ENCODE results near the gene AQP10. TPM values are rescaled to one million over a fixed set of nuclear protein-coding genes. Genes with fewer than 3 reads are reported as not detected.

Gene AQP10
- total and polyA plus RNA-seq, 9 of the 15 experiments (the other 6 are each of a cell fraction or from before 2014, with no cell fraction given), result 0.37 to 9.7 (median 1.9) TPM

DNA sequence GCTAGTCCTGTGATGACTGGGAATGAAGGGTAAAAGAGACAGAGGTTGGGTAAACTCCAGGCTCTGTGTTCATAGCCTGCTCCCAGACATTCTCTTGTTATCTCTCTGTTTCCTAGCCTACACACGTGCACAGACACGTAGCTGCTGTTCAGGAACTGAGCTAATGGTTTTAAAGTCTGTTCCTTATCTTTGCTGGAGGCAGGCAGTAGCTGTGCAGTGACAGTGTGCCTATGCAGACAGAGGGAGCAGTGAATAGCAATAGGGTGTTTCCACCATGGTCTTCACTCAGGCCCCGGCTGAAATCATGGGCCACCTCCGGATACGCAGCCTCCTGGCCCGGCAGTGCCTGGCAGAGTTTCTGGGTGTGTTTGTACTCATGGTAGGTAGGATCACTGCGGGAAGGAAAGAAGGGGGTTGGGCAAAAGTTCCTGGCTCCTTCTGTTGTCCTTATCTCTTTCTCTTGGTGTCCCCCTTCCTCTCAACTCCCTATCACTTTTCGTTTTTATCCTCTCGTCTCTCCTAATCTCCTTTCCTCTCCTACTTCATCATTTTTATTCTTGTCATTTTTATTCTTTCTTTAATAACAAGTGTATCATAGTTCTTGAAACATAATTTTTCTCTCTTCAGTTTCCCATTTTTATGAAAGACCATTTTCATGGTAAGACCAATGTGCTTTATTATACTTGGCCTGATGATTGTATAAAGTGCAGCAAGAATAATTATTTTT is at the start of gene AQP10 (continued):
- TF ChIP-seq FOXM1 (IDR thresholded peaks at IDR 0.05; ENCODE audit: low read depth) (no peak), FOXM1 (CRISPR knock-in tag; IDR thresholded peaks at IDR 0.05; ENCODE audit: low read depth) (no peak), YY1 (IDR thresholded peaks at IDR 0.05; ENCODE audit: borderline replicate concordance in 1 of 3, control insufficient read depth in 1 of 3, extremely low read depth in 1 of 3, insufficient read depth in 3 of 3, insufficient read length in 1 of 3, insufficient replicate concordance in 2 of 3, low read depth in 1 of 3, low read length in 2 of 3) (peak in 2 of 3 experiments; percentile 21 to 61), XRCC5 (IDR thresholded peaks at IDR 0.05; ENCODE audit: low read depth, low read length) (peak; percentile 30; the same call in 1 of the 2 replicates), PML (IDR thresholded peaks at IDR 0.05; ENCODE audit: low read length) (no peak; the same call in 1 of the 2 replicates), PHF21A (IDR thresholded peaks at IDR 0.05; ENCODE audit: borderline replicate concordance, low read depth) (no peak), SMARCB1 (IDR thresholded peaks at IDR 0.05; ENCODE audit: insufficient read length, low read depth) (peak; percentile 43), NCOA1 (IDR thresholded peaks at IDR 0.05; ENCODE audit: low read depth) (peak; percentile 36; the same call in 1 of the 2 replicates), ARID2 (IDR thresholded peaks at IDR 0.05) (no peak), CBX8 (IDR thresholded peaks at IDR 0.05; ENCODE audit: borderline replicate concordance, extremely low read depth, low read depth, low read length, poor library complexity, severe bottlenecking) (no peak)
- TF ChIP-seq, protein P1, sequence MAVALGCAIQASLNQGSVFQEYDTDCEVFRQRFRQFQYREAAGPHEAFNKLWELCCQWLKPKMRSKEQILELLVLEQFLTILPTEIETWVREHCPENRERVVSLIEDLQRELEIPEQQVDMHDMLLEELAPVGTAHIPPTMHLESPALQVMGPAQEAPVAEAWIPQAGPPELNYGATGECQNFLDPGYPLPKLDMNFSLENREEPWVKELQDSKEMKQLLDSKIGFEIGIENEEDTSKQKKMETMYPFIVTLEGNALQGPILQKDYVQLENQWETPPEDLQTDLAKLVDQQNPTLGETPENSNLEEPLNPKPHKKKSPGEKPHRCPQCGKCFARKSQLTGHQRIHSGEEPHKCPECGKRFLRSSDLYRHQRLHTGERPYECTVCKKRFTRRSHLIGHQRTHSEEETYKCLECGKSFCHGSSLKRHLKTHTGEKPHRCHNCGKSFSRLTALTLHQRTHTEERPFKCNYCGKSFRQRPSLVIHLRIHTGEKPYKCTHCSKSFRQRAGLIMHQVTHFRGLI (CRISPR knock-in tag; IDR thresholded peaks at IDR 0.05), result no peak
- TF ChIP-seq, protein P2, sequence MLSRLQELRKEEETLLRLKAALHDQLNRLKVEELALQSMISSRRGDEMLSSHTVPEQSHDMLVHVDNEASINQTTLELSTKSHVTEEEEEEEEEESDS (CRISPR knock-in tag; IDR thresholded peaks at IDR 0.05), result no peak
- TF ChIP-seq, protein P3, sequence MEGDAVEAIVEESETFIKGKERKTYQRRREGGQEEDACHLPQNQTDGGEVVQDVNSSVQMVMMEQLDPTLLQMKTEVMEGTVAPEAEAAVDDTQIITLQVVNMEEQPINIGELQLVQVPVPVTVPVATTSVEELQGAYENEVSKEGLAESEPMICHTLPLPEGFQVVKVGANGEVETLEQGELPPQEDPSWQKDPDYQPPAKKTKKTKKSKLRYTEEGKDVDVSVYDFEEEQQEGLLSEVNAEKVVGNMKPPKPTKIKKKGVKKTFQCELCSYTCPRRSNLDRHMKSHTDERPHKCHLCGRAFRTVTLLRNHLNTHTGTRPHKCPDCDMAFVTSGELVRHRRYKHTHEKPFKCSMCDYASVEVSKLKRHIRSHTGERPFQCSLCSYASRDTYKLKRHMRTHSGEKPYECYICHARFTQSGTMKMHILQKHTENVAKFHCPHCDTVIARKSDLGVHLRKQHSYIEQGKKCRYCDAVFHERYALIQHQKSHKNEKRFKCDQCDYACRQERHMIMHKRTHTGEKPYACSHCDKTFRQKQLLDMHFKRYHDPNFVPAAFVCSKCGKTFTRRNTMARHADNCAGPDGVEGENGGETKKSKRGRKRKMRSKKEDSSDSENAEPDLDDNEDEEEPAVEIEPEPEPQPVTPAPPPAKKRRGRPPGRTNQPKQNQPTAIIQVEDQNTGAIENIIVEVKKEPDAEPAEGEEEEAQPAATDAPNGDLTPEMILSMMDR (IDR thresholded peaks at IDR 0.05 in 2 of 3, conservative IDR thresholded peaks at IDR 0.05 in 1 of 3; ENCODE audit: insufficient read depth in 2 of 3, low read depth in 1 of 3, low read length in 3 of 3), result peak; percentile 20 to 32 (median 30); a peak in 2 of 6 replicates
